HG03565 (cell line): ENCODE results near the gene UMODL1.

Experiments
- ATAC-seq: cut with Tn5 transposase; IDR thresholded peaks from one replicate; pipeline ENCODE4 v1.9.1; 2021; ENCODE audit warnings: mild to moderate bottlenecking, moderate library complexity; ENCODE audit not compliant: unreplicated experiment

UMODL1 gene

GRCh38 chr21:42071146-42071737 lies at the start of gene UMODL1:
Gene UMODL1 (plus strand): TSS chr21:42071317. CDS start chr21:42071317, 0 bp downstream.
- no peak for ATAC-seq

GRCh38 chr21:42021371-42022090 lies 49.6 kb upstream of the UMODL1 start:
- no peak for ATAC-seq

- no peak for ATAC-seq
These were observed 49.1 kb upstream of the UMODL1 start for GRCh38 chr21:42022091-42022430.

GRCh38 chr21:42022906-42023305 lies 48.2 kb upstream of the UMODL1 start:
- ATAC-seq: no peak

GRCh38 chr21:42025376-42026081 lies 45.6 kb upstream of the UMODL1 start:
- ATAC-seq: no peak

GRCh38 chr21:42026082-42026435 lies 45.1 kb upstream of the UMODL1 start:
- ATAC-seq: no peak

GRCh38 chr21:42027085-42027821 lies 43.9 kb upstream of the UMODL1 start:
- ATAC-seq: no peak

- ATAC-seq: no peak
These were observed 43.0 kb upstream of the UMODL1 start for GRCh38 chr21:42027822-42028765.

- no peak for ATAC-seq
These were observed 42.2 kb upstream of the UMODL1 start for GRCh38 chr21:42028766-42029425.

GRCh38 chr21:42030311-42030710 lies 40.8 kb upstream of the UMODL1 start:
- no peak for ATAC-seq

- no peak for ATAC-seq
These were observed 39.9 kb upstream of the UMODL1 start for GRCh38 chr21:42031241-42031640.

- no peak for ATAC-seq
These were observed 39.3 kb upstream of the UMODL1 start for GRCh38 chr21:42031816-42032215.

GRCh38 chr21:42032266-42032665 lies 38.9 kb upstream of the UMODL1 start:
- ATAC-seq: no peak

- ATAC-seq: no peak
These were observed 38.1 kb upstream of the UMODL1 start for GRCh38 chr21:42032968-42033367.

- ATAC-seq: no peak
These were observed 34.8 kb upstream of the UMODL1 start for GRCh38 chr21:42036313-42036712.

- ATAC-seq: no peak
These were observed 33.6 kb upstream of the UMODL1 start for GRCh38 chr21:42037516-42037915.

GRCh38 chr21:42037943-42038342 lies 33.2 kb upstream of the UMODL1 start:
- no peak for ATAC-seq

- no peak for ATAC-seq
These were observed 32.7 kb upstream of the UMODL1 start for GRCh38 chr21:42038393-42038792.

GRCh38 chr21:42038826-42039425 lies 32.2 kb upstream of the UMODL1 start:
- no peak for ATAC-seq
